ENCODE measurements around the gene TAS1R3. TPM values are rescaled to one million over a fixed set of nuclear protein-coding genes. Genes with fewer than 3 reads are reported as not detected.

Gene TAS1R3
- total and polyA plus RNA-seq, 2 experiments from 2014 or later = 0.14 TPM; not detected in 1

- no peaks in the 10 kb centered on the region for H3K36me3 Mint-ChIP-seq (ENCODE audit: low read depth)
- H3K27me3 ChIP-seq (ENCODE audit: insufficient read depth) = no peaks in the 10 kb centered on the region
Measured at GRCh38 chr1:1364266-1364665, 33.2 kb downstream of the TAS1R3 start.

More at GRCh38 chr1:1364266-1364665, 33.2 kb downstream of the TAS1R3 start:
- H3K4me1 ChIP-seq (ENCODE audit: insufficient read depth) = peaks cover 8% of the 10 kb centered on the region; the same call in 1 of the 2 replicates
- no peaks in the 10 kb centered on the region for H3K36me3 ChIP-seq (ENCODE audit: insufficient read depth)
- H2AFZ ChIP-seq = no peak overlapping the region
- H3K9me3 Mint-ChIP-seq = no peaks in the 10 kb centered on the region; the same call in 1 of the 3 replicates
- peaks cover 14% of the 10 kb centered on the region for H3K27me3 Mint-ChIP-seq (ENCODE audit: insufficient read depth, low read depth, poor library complexity)
- H3K4me3 Mint-ChIP-seq = no peak overlapping the region
- no peaks in the 10 kb centered on the region for H4K20me1 ChIP-seq (replicated peaks; ENCODE audit: insufficient read depth)
- peaks cover 18% of the 10 kb centered on the region for H3K4me1 Mint-ChIP-seq
- ATAC-seq (peak; percentile 14; the same call in 2 of the 3 replicates), DNase-seq (ENCODE audit: low spot score) (no peak)
- H3K27ac ChIP-seq (ENCODE audit: low read depth) = no peak overlapping the region
- H3K79me2 ChIP-seq (replicated peaks; ENCODE audit: insufficient read depth) = no peaks in the 10 kb centered on the region
- no peak overlapping the region for H3K27ac Mint-ChIP-seq
- no peak overlapping the region for H3K4me2 ChIP-seq
- TF ChIP-seq ZNF114 (CRISPR knock-in tag; IDR thresholded peaks at IDR 0.05) (no peak), CREB1 (CRISPR knock-in tag; IDR thresholded peaks at IDR 0.05; ENCODE audit: low read depth) (no peak), ZNF462 (CRISPR knock-in tag; IDR thresholded peaks at IDR 0.05) (no peak), EZH2phosphoT487 (IDR thresholded peaks at IDR 0.05; ENCODE audit: unreplicated experiment) (no peak), ZNF331 (CRISPR knock-in tag; IDR thresholded peaks at IDR 0.05; ENCODE audit: low read depth) (no peak), ETS1 (IDR thresholded peaks at IDR 0.05) (no peak), NANOG (IDR thresholded peaks at IDR 0.05; ENCODE audit: borderline replicate concordance) (no peak), JUNB (IDR thresholded peaks at IDR 0.05; ENCODE audit: unreplicated experiment) (no peak), POLR2AphosphoS5 (IDR thresholded peaks at IDR 0.05; ENCODE audit: low read depth) (no peak), STAT1 (IDR thresholded peaks at IDR 0.05; ENCODE audit: unreplicated experiment) (no peak), EZH2 (IDR thresholded peaks at IDR 0.05; ENCODE audit: low read depth, unreplicated experiment) (no peak)
- TF ChIP-seq, protein P1, sequence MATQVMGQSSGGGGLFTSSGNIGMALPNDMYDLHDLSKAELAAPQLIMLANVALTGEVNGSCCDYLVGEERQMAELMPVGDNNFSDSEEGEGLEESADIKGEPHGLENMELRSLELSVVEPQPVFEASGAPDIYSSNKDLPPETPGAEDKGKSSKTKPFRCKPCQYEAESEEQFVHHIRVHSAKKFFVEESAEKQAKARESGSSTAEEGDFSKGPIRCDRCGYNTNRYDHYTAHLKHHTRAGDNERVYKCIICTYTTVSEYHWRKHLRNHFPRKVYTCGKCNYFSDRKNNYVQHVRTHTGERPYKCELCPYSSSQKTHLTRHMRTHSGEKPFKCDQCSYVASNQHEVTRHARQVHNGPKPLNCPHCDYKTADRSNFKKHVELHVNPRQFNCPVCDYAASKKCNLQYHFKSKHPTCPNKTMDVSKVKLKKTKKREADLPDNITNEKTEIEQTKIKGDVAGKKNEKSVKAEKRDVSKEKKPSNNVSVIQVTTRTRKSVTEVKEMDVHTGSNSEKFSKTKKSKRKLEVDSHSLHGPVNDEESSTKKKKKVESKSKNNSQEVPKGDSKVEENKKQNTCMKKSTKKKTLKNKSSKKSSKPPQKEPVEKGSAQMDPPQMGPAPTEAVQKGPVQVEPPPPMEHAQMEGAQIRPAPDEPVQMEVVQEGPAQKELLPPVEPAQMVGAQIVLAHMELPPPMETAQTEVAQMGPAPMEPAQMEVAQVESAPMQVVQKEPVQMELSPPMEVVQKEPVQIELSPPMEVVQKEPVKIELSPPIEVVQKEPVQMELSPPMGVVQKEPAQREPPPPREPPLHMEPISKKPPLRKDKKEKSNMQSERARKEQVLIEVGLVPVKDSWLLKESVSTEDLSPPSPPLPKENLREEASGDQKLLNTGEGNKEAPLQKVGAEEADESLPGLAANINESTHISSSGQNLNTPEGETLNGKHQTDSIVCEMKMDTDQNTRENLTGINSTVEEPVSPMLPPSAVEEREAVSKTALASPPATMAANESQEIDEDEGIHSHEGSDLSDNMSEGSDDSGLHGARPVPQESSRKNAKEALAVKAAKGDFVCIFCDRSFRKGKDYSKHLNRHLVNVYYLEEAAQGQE (IDR thresholded peaks at IDR 0.05; ENCODE audit: unreplicated experiment) = no peak
- TF ChIP-seq, protein P2, sequence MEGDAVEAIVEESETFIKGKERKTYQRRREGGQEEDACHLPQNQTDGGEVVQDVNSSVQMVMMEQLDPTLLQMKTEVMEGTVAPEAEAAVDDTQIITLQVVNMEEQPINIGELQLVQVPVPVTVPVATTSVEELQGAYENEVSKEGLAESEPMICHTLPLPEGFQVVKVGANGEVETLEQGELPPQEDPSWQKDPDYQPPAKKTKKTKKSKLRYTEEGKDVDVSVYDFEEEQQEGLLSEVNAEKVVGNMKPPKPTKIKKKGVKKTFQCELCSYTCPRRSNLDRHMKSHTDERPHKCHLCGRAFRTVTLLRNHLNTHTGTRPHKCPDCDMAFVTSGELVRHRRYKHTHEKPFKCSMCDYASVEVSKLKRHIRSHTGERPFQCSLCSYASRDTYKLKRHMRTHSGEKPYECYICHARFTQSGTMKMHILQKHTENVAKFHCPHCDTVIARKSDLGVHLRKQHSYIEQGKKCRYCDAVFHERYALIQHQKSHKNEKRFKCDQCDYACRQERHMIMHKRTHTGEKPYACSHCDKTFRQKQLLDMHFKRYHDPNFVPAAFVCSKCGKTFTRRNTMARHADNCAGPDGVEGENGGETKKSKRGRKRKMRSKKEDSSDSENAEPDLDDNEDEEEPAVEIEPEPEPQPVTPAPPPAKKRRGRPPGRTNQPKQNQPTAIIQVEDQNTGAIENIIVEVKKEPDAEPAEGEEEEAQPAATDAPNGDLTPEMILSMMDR (conservative IDR thresholded peaks at IDR 0.05; ENCODE audit: low read depth in 2 of 2) = no peak
- H3K4me3 ChIP-seq = no peak overlapping the region
- no peaks in the 10 kb centered on the region for H3K9me2 ChIP-seq (ENCODE audit: insufficient read depth)
- peaks cover 25% of the 10 kb centered on the region; the same call in 1 of the 2 replicates for H3F3A ChIP-seq (replicated peaks; ENCODE audit: low read depth)
